Lower leg skin (tissue), 3 donors: ENCODE results near the gene SEMA5B.

Experiments
- POLR2A ChIP-seq, 2 donors: fragments of 450-650 bp; IDR thresholded peaks; one replicate each; pipeline ENCODE4 v1.6.1; 2016 to 2017; ENCODE audit warnings: antibody characterized with exemption in 2 of 2, mild to moderate bottlenecking in 1 of 2, moderate library complexity in 1 of 2
- TF ChIP-seq, protein P1 (sequence below), 3 donors: fragments of 450-650 bp; IDR thresholded peaks; one replicate each; pipeline ENCODE4 v1.5.1; 2016; ENCODE audit warnings: antibody characterized with exemption in 3 of 3, mild to moderate bottlenecking in 3 of 3, moderate library complexity in 2 of 3

DNA sequence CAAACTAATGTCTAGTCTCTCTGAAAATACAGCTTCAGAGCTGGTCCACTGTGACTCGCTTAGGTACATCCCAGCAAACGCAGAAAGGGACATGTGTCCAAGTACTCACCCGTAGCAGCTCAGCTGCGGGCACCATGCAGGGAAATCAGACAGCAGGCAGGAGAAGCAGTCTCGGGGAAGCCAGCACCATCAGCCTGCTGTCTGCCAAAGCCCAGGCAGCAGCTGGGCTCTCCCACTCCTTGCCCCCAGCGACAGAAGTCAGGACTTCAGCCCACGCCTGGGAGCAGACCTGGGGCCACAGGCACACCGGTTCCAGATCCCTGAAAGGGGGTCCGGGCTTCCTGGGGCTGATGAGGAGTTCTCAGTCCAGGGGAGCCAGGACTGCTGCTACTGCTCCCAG lies 34.9 kb downstream of the SEMA5B start:
- TF ChIP-seq, protein P1, sequence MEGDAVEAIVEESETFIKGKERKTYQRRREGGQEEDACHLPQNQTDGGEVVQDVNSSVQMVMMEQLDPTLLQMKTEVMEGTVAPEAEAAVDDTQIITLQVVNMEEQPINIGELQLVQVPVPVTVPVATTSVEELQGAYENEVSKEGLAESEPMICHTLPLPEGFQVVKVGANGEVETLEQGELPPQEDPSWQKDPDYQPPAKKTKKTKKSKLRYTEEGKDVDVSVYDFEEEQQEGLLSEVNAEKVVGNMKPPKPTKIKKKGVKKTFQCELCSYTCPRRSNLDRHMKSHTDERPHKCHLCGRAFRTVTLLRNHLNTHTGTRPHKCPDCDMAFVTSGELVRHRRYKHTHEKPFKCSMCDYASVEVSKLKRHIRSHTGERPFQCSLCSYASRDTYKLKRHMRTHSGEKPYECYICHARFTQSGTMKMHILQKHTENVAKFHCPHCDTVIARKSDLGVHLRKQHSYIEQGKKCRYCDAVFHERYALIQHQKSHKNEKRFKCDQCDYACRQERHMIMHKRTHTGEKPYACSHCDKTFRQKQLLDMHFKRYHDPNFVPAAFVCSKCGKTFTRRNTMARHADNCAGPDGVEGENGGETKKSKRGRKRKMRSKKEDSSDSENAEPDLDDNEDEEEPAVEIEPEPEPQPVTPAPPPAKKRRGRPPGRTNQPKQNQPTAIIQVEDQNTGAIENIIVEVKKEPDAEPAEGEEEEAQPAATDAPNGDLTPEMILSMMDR (IDR thresholded peaks at IDR 0.05): no peak
- TF ChIP-seq POLR2A (IDR thresholded peaks at IDR 0.05): no peak
